Adrenal gland (tissue), 12 donors: Measurements from ENCODE around the gene SORCS3. TPM values are rescaled to one million over a fixed set of nuclear protein-coding genes. Genes with fewer than 3 reads are reported as not detected.

Experiments
- DNase-seq, 7 donors: peaks; one replicate each; pipeline ENCODE4 v3.0.0-alpha.2; 2019 to 2020
- H3K27ac ChIP-seq, 5 donors: fragments of 200-600 bp; sonication (generic) in 4 of 5; 1 replicate in 3 of 5; 2 replicates in 2 of 5; pipeline versions ENCODE4 v1.5.1 to v1.8.0; 2016 to 2020; ENCODE audit warnings: mild to moderate bottlenecking in 1 of 5
- H3K27me3 ChIP-seq: fragments of 200-600 bp; 2 replicates; pipeline ENCODE4 v1.8.0; 2021
- H3K36me3 ChIP-seq, 2 donors: fragments of 200-600 bp; replicated peaks in 1 of 2; 1 replicate in 1 of 2; 2 replicates in 1 of 2; pipeline versions ENCODE4 v1.5.1 to v1.8.0; 2018 to 2022
- H3K4me1 ChIP-seq, 2 donors: fragments of 200-600 bp; replicated peaks in 1 of 2; 1 replicate in 1 of 2; 2 replicates in 1 of 2; pipeline versions ENCODE4 v1.5.1 to v1.8.0; 2018 to 2021
- H3K4me3 ChIP-seq, 4 donors: fragments of 200-600 bp; sonication (generic) in 3 of 4; one replicate each; pipeline ENCODE4 v1.5.1; 2016 to 2018
- H3K9me3 ChIP-seq, 3 donors: fragments of 200-600 bp; sonication (generic) in 1 of 3; replicated peaks in 1 of 3; 1 replicate in 2 of 3; 2 replicates in 1 of 3; pipeline versions ENCODE4 v1.5.1 to v1.8.0; 2016 to 2021
- CTCF ChIP-seq, 6 experiments: fragments of 450-650 bp in 4 of 6; fragments of 200-600 bp in 2 of 6; sonication (generic) in 1 of 6; IDR thresholded peaks; 1 replicate in 5 of 6; 2 replicates in 1 of 6; pipeline versions ENCODE4 v1.5.1 to v1.8.0; 2016 to 2021; ENCODE audit warnings: antibody characterized with exemption in 6 of 6, mild to moderate bottlenecking in 2 of 6, moderate library complexity in 1 of 6
- POLR2A ChIP-seq, 2 donors: fragments of 450-650 bp; IDR thresholded peaks; one replicate each; pipeline ENCODE4 v1.6.1; 2017; ENCODE audit warnings: antibody characterized with exemption in 2 of 2, mild to moderate bottlenecking in 2 of 2, moderate library complexity in 1 of 2
- WGBS, 4 donors: extraction: QIAGEN DNeasy Blood & Tissue Kit in 2 of 4; methylation state at CpG; one replicate each; pipeline versions ENCODE4 v1.1.5 to v1.1.7; 2013 to 2017; 5-methylcytosine and 5-hydroxymethylcytosine counted together
- intact Hi-C, 2 donors: fragments of 100-400 bp; cut with DNase I; formaldehyde crosslinking; loops; one replicate each; pipeline versions ENCODE4 v1.14.1 to v1.15.0; 2022 to 2023
- polyA plus RNA-seq, 3 donors: library from polyadenylated mRNA; stranded (reverse); fragments of 200-250 nt in 2 of 3; fragments of 350-450 nt in 1 of 3; fragmentation: Illumina TruSeq in 1 of 3; extraction: RNeasy Lipid Tissue Mini Kit (QIAGEN cat#74804) in 1 of 3; gene quantifications; one replicate each; pipeline ENCODE4 v1.2.3, GENCODE V29; 2013 to 2014
- total RNA-seq, 9 donors: library from RNA; depleted of rRNA in 4 of 9; stranded (reverse); fragments of >200 nt in 4 of 9; fragments of 120-200 nt in 1 of 9; fragmentation: NEBNext Ultra II Directional in 1 of 9; extraction: Animal tissue kit (Norgen Biotek cat#: 25700) in 1 of 9; gene quantifications; one replicate each; pipeline versions ENCODE4 v1.1.0 to v1.2.4, GENCODE V29; 2013 to 2023
- donor health status: healthy with polysubstance abuse.
- donor health status: Bipolar disorder and iron deficiency.
- donor health status: DM: yes; HTN: yes; CAD: no.
- donor health status: DM: no; HTN: no; CAD: no.
- donor health status: DM: no; HTN: no; CAD: no.
- donor health status: DM: yes; HTN: yes; CAD: no.

The SORCS3 gene
- total and polyA plus RNA-seq, 12 donors = 0.22 to 3.4 (median 1.2) TPM; not detected in 2

GRCh38 chr10:104913390-104913789 lies 272.3 kb downstream of the SORCS3 start:
- no peak overlapping the region for H3K4me3 ChIP-seq
- H3K27ac ChIP-seq = no peak overlapping the region
- 51 to 65% (median 59%) methylated on average over 2 of the region's 2 CpGs for WGBS, 4 donors
- H3K27me3 ChIP-seq = no peaks in the 10 kb centered on the region
- no peaks in the 10 kb centered on the region for H3K9me3 ChIP-seq
- TF ChIP-seq POLR2A (IDR thresholded peaks at IDR 0.05) = no peak
- no peak for TF ChIP-seq CTCF (IDR thresholded peaks at IDR 0.05)
- no peaks in the 10 kb centered on the region for H3K36me3 ChIP-seq
- intact Hi-C loops = no loop called here
- no peaks in the 10 kb centered on the region for H3K4me1 ChIP-seq
- DNase-seq = no peak

GRCh38 chr10:104920476-104920875 lies 279.4 kb downstream of the SORCS3 start:
- WGBS, 4 donors = 80 to 100% (median 87%) methylated on average over 2 of the region's 2 CpGs
- H3K9me3 ChIP-seq = no peaks in the 10 kb centered on the region
- DNase-seq = no peak
- no peak overlapping the region for H3K4me3 ChIP-seq
- intact Hi-C loops = loop anchor here in 1 of 2 donors (10.0 kb wide), 3 partner anchors 136 to 516 kb away; no protein-coding TSS in a partner anchor
- no peaks in the 10 kb centered on the region for H3K36me3 ChIP-seq
- TF ChIP-seq CTCF (IDR thresholded peaks at IDR 0.05) = no peak
- no peak for TF ChIP-seq POLR2A (IDR thresholded peaks at IDR 0.05)
- no peaks in the 10 kb centered on the region for H3K4me1 ChIP-seq
- H3K27me3 ChIP-seq = no peaks in the 10 kb centered on the region
- H3K27ac ChIP-seq = no peak overlapping the region

GRCh38 chr10:104921763-104922162 lies 280.7 kb downstream of the SORCS3 start:
- Histone ChIP-seq H3K4me1 (no peaks in the 10 kb centered on the region), H3K36me3 (no peaks in the 10 kb centered on the region), H3K27me3 (no peaks in the 10 kb centered on the region), H3K4me3 (no peak overlapping the region), H3K9me3 (no peaks in the 10 kb centered on the region), H3K27ac (no peak overlapping the region)
- intact Hi-C loops = loop anchor here in 1 of 2 donors (10.0 kb wide), 3 partner anchors 137 to 517 kb away; no protein-coding TSS in a partner anchor
- no peak for DNase-seq
- WGBS, 4 donors = 82 to 95% (median 88%) methylated on average over 5 of the region's 5 CpGs
- TF ChIP-seq POLR2A (IDR thresholded peaks at IDR 0.05) (no peak), CTCF (IDR thresholded peaks at IDR 0.05) (no peak)

GRCh38 chr10:104922810-104923209 lies 281.7 kb downstream of the SORCS3 start:
- Histone ChIP-seq H3K27ac (no peak overlapping the region), H3K27me3 (no peaks in the 10 kb centered on the region), H3K4me1 (no peaks in the 10 kb centered on the region), H3K36me3 (no peaks in the 10 kb centered on the region), H3K9me3 (no peaks in the 10 kb centered on the region), H3K4me3 (no peak overlapping the region)
- DNase-seq = no peak
- WGBS, 4 donors = 61 to 85% (median 82%) methylated on average over 3 of the region's 3 CpGs
- TF ChIP-seq POLR2A (IDR thresholded peaks at IDR 0.05) = no peak
- TF ChIP-seq CTCF (IDR thresholded peaks at IDR 0.05) = no peak
- intact Hi-C loops = loop anchor here in 1 of 2 donors (10.0 kb wide), 3 partner anchors 138 to 518 kb away; no protein-coding TSS in a partner anchor
